ENCODE data around the gene FLCN.

DNA sequence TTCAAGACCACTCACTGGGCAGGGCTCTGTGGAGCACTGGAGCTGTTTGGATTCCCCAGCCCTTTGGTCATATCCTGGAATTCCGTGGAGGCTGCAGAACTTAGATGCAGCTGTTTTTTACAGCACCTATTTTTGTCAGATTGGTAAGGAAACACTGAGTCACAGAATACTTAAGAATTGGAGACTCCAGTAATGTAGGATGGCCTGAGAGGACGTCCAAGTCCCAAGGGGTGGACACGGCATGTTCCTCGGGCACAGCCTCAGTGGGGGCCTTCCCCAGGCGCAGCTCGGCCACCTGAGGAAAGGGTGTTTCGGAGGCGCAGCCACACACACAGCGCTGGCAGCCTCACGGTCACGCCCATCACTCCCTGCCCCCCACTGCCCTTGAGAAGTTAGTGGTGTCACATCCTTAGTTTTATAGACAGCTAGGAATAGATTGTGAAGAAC, 45.6 kb downstream of the FLCN start:
- peak; percentile 32 for TF ChIP-seq POLR2AphosphoS5 (IDR thresholded peaks at IDR 0.05)
- TF ChIP-seq, protein P1, sequence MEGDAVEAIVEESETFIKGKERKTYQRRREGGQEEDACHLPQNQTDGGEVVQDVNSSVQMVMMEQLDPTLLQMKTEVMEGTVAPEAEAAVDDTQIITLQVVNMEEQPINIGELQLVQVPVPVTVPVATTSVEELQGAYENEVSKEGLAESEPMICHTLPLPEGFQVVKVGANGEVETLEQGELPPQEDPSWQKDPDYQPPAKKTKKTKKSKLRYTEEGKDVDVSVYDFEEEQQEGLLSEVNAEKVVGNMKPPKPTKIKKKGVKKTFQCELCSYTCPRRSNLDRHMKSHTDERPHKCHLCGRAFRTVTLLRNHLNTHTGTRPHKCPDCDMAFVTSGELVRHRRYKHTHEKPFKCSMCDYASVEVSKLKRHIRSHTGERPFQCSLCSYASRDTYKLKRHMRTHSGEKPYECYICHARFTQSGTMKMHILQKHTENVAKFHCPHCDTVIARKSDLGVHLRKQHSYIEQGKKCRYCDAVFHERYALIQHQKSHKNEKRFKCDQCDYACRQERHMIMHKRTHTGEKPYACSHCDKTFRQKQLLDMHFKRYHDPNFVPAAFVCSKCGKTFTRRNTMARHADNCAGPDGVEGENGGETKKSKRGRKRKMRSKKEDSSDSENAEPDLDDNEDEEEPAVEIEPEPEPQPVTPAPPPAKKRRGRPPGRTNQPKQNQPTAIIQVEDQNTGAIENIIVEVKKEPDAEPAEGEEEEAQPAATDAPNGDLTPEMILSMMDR (IDR thresholded peaks at IDR 0.05), result no peak

Data from prostate gland (tissue), 2 donors.